ENCODE data around the gene UPK1B.

The UPK1B gene

GRCh38 chr3:119176778-119177177, 3.4 kb downstream of the UPK1B start:
- no peak for DNase-seq (ENCODE audit: low spot score)

GRCh38 chr3:119177321-119177720, 3.9 kb downstream of the UPK1B start:
- DNase-seq (ENCODE audit: low spot score) = no peak

- no peak for DNase-seq (ENCODE audit: low spot score)
Observed at GRCh38 chr3:119181765-119182164, 8.4 kb downstream of the UPK1B start.

- DNase-seq (ENCODE audit: low spot score) = no peak
Observed at GRCh38 chr3:119184111-119184510, 10.7 kb downstream of the UPK1B start.

GRCh38 chr3:119184796-119185570, 11.6 kb downstream of the UPK1B start:
- DNase-seq (ENCODE audit: low spot score) = no peak

GRCh38 chr3:119187266-119187665, 13.9 kb downstream of the UPK1B start:
- no peak for DNase-seq (ENCODE audit: low spot score)

GRCh38 chr3:119191800-119192199, 18.4 kb downstream of the UPK1B start:
- no peak for DNase-seq (ENCODE audit: low spot score)

GRCh38 chr3:119194237-119195150, 21.1 kb downstream of the UPK1B start:
- DNase-seq (ENCODE audit: low spot score) = no peak

- DNase-seq (ENCODE audit: low spot score) = no peak
Observed at GRCh38 chr3:119195151-119195476, 21.7 kb downstream of the UPK1B start.

GRCh38 chr3:119195911-119196310, 22.5 kb downstream of the UPK1B start:
- no peak for DNase-seq (ENCODE audit: low spot score)

- no peak for DNase-seq (ENCODE audit: low spot score)
Observed at GRCh38 chr3:119205209-119205608, 31.8 kb downstream of the UPK1B start.

GRCh38 chr3:119205685-119206084, 32.3 kb downstream of the UPK1B start:
- no peak for DNase-seq (ENCODE audit: low spot score)

- DNase-seq (ENCODE audit: low spot score) = no peak
Observed at GRCh38 chr3:119206611-119207511, 33.5 kb downstream of the UPK1B start.

GRCh38 chr3:119207512-119207875, 34.1 kb downstream of the UPK1B start:
- no peak for DNase-seq (ENCODE audit: low spot score)

GRCh38 chr3:119211193-119211592, 37.8 kb downstream of the UPK1B start:
- no peak for DNase-seq (ENCODE audit: low spot score)

- no peak for DNase-seq (ENCODE audit: low spot score)
Observed at GRCh38 chr3:119211803-119212202, 38.4 kb downstream of the UPK1B start.

GRCh38 chr3:119219069-119219468, 45.7 kb downstream of the UPK1B start:
- no peak for DNase-seq (ENCODE audit: low spot score)

- DNase-seq (ENCODE audit: low spot score) = no peak
Observed at GRCh38 chr3:119220198-119220597, 46.8 kb downstream of the UPK1B start.

- no peak for DNase-seq (ENCODE audit: low spot score)
Observed at GRCh38 chr3:119220970-119221667, 47.7 kb downstream of the UPK1B start.

GRCh38 chr3:119221779-119222320, 48.5 kb downstream of the UPK1B start:
- no peak for DNase-seq (ENCODE audit: low spot score)

GRCh38 chr3:119222391-119222790, 49.0 kb downstream of the UPK1B start:
- DNase-seq (ENCODE audit: low spot score) = no peak
